ENCODE results near the gene ORMDL1.

- no peak for TF ChIP-seq POLR2A (IDR thresholded peaks at IDR 0.05)
- TF ChIP-seq CTCF (IDR thresholded peaks at IDR 0.05), result no peak
Measured at GRCh38 chr2:189763908-189764661, 20.1 kb downstream of the ORMDL1 start.
